ENCODE results near the gene FGF9.

DNA sequence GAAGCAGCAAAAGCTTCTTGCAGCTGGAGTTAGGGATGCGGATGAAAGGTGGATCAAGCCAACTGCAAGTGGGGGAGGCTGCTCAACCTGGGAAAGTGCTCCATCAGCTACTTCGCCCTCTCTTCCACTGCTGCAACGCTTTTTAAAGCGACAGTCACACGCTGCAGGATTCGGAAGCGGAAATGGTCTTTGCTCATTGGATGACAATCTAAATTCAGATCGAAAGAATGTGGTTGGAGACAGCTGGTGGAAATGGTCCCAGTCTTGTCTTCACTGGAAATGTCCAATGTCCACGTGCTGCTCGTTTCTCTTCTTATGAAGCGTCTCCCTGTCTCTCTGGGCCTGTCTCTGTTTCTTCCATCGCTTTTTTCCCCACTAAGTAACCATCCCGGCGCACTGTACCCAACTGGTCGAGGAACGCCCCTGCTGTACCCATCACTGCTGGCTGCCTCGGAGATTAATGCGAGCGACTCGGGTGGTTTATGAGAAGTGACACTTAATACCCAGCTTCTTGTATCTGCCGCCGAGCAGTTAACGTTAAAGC is 2.1 kb upstream of the FGF9 start:
- no peak for TF ChIP-seq POLR2A (IDR thresholded peaks at IDR 0.05; ENCODE audit: low read depth, low read length)
- no peak for TF ChIP-seq POLR2AphosphoS5 (IDR thresholded peaks at IDR 0.05; ENCODE audit: low read depth, low read length)
- no peak for TF ChIP-seq TAF1 (IDR thresholded peaks at IDR 0.05; ENCODE audit: low read depth, low read length)
